Lower leg skin (tissue), 3 donors: ENCODE measurements around the gene SURF6.

Source experiments
- CTCF ChIP-seq, 3 donors: fragments of 450-650 bp; IDR thresholded peaks; one replicate each; pipeline ENCODE4 v1.5.1; 2016; ENCODE audit warnings: antibody characterized with exemption in 3 of 3, mild to moderate bottlenecking in 3 of 3, moderate library complexity in 2 of 3
- POLR2A ChIP-seq, 2 donors: fragments of 450-650 bp; IDR thresholded peaks; one replicate each; pipeline ENCODE4 v1.6.1; 2016 to 2017; ENCODE audit warnings: antibody characterized with exemption in 2 of 2, mild to moderate bottlenecking in 1 of 2, moderate library complexity in 1 of 2

GRCh38 chr9:133372144-133372543, 36.2 kb upstream of the SURF6 start:
- TF ChIP-seq CTCF (IDR thresholded peaks at IDR 0.05) (no peak), POLR2A (IDR thresholded peaks at IDR 0.05) (no peak)
